Hypothalamus (tissue), 51 donors: ENCODE data around the gene PHLDA1.
A peak's percentile ranks its signal among the peaks of the same experiment; 100 is the strongest.

ENCODE experiments used
- DNase-seq, 51 donors: peaks; one replicate each; lab custom pipeline; 2025; lab: John Stamatoyannopoulos, UW

PHLDA1 gene

GRCh38 chr12:76020731-76021672 is 10.6 kb downstream of the PHLDA1 start:
- DNase-seq: no peak

- DNase-seq: no peak
Observed at GRCh38 chr12:76020281-76020680, 11.3 kb downstream of the PHLDA1 start.

GRCh38 chr12:76018672-76019071 is 12.9 kb downstream of the PHLDA1 start:
- DNase-seq: no peak

- peak in 1 of 51 donors; percentile 4 for DNase-seq
Observed at GRCh38 chr12:76018111-76018510, 13.5 kb downstream of the PHLDA1 start.

- DNase-seq: no peak
Observed at GRCh38 chr12:76014007-76014406, 17.6 kb downstream of the PHLDA1 start.

- DNase-seq: no peak
Observed at GRCh38 chr12:76013603-76014002, 18.0 kb downstream of the PHLDA1 start.

GRCh38 chr12:76012644-76013043 is 18.9 kb downstream of the PHLDA1 start:
- DNase-seq: no peak

- DNase-seq: no peak
Observed at GRCh38 chr12:76010732-76011458, 20.7 kb downstream of the PHLDA1 start.

GRCh38 chr12:76008428-76008827 is 23.1 kb downstream of the PHLDA1 start:
- no peak for DNase-seq

GRCh38 chr12:76007640-76008039 is 23.9 kb downstream of the PHLDA1 start:
- no peak for DNase-seq

- no peak for DNase-seq
Observed at GRCh38 chr12:76006028-76006925, 25.3 kb downstream of the PHLDA1 start.

GRCh38 chr12:76003355-76003638 is 28.3 kb downstream of the PHLDA1 start:
- no peak for DNase-seq

- no peak for DNase-seq
Observed at GRCh38 chr12:76002598-76003354, 28.8 kb downstream of the PHLDA1 start.

- DNase-seq: no peak
Observed at GRCh38 chr12:75998292-75999063, 33.1 kb downstream of the PHLDA1 start.

GRCh38 chr12:75997658-75998057 is 33.9 kb downstream of the PHLDA1 start:
- DNase-seq: no peak

- no peak for DNase-seq
Observed at GRCh38 chr12:75996861-75997447, 34.6 kb downstream of the PHLDA1 start.

- no peak for DNase-seq
Observed at GRCh38 chr12:75995691-75996090, 35.9 kb downstream of the PHLDA1 start.

GRCh38 chr12:75994069-75994740 is 37.4 kb downstream of the PHLDA1 start:
- DNase-seq: peak in 1 of 51 donors; percentile 20
